Astrocyte (in vitro differentiated cells and primary cell): ENCODE data around the gene ZNF804B. TPM values are rescaled to one million over a fixed set of nuclear protein-coding genes. Genes with fewer than 3 reads are reported as not detected.

ENCODE experiments used
- DNase-seq: peaks from one replicate; pipeline ENCODE4 v3.0.0-alpha.2; 2010; ENCODE audit warnings: low read depth
- FAIRE-seq: peaks from 2 replicates; lab custom pipeline; 2011; peaks lifted over from hg19 to GRCh38; lab: Jason Lieb, UNC
- H2AFZ ChIP-seq: 2 replicates; pipeline ENCODE4 v1.6.0; 2012; ENCODE audit warnings: low read depth, low read length, inconsistent platforms
- H3K27ac ChIP-seq: 2 replicates; pipeline ENCODE4 v1.5.1; 2011; ENCODE audit warnings: low read depth, low read length, inconsistent platforms
- H3K27me3 ChIP-seq: 2 replicates; pipeline ENCODE4 v1.6.0; 2011; ENCODE audit warnings: low read length, inconsistent platforms; ENCODE audit not compliant: insufficient read depth
- H3K36me3 ChIP-seq: 2 replicates; pipeline ENCODE4 v1.5.1; 2011; ENCODE audit warnings: low read length, inconsistent platforms; ENCODE audit not compliant: insufficient read depth
- H3K4me1 ChIP-seq: 2 replicates; pipeline ENCODE4 v1.5.1; 2011; ENCODE audit warnings: low read length, inconsistent platforms; ENCODE audit not compliant: insufficient read depth
- H3K4me2 ChIP-seq: 2 replicates; pipeline ENCODE4 v1.6.0; 2012; ENCODE audit warnings: low read length, inconsistent platforms
- H3K4me3 ChIP-seq: 2 replicates; pipeline ENCODE4 v1.5.1; 2011; ENCODE audit warnings: low read depth, mild to moderate bottlenecking, low read length, inconsistent platforms; ENCODE audit not compliant: insufficient read depth
- H3K79me2 ChIP-seq: 2 replicates; pipeline ENCODE4 v1.6.0; 2012; ENCODE audit warnings: mild to moderate bottlenecking, low read length, inconsistent platforms; ENCODE audit not compliant: insufficient read depth
- H3K9ac ChIP-seq: 2 replicates; pipeline ENCODE4 v1.6.0; 2012; ENCODE audit warnings: mild to moderate bottlenecking, low read length, inconsistent platforms
- H3K9me3 ChIP-seq: 2 replicates; pipeline ENCODE4 v1.5.1; 2012; ENCODE audit warnings: low read depth, mild to moderate bottlenecking, low read length, inconsistent platforms; ENCODE audit not compliant: insufficient read depth
- H4K20me1 ChIP-seq: 2 replicates; pipeline ENCODE4 v1.6.0; 2012; ENCODE audit warnings: low read length, inconsistent platforms; ENCODE audit not compliant: insufficient read depth
- H3K27ac Mint-ChIP-seq: one replicate; pipeline ENCODE4 v1.8.0; 2021; ENCODE audit warnings: mild to moderate bottlenecking, mixed read lengths; ENCODE audit not compliant: unreplicated experiment
- H3K27me3 Mint-ChIP-seq: one replicate; pipeline ENCODE4 v1.8.0; 2021; ENCODE audit warnings: low read depth, mixed read lengths; ENCODE audit not compliant: unreplicated experiment
- H3K36me3 Mint-ChIP-seq: one replicate; pipeline ENCODE4 v1.8.0; 2021; ENCODE audit warnings: low read depth, mixed read lengths; ENCODE audit not compliant: unreplicated experiment
- H3K4me1 Mint-ChIP-seq: one replicate; pipeline ENCODE4 v1.8.0; 2021; ENCODE audit warnings: low read depth, mixed read lengths; ENCODE audit not compliant: unreplicated experiment
- H3K4me3 Mint-ChIP-seq: one replicate; pipeline ENCODE4 v1.8.0; 2021; ENCODE audit warnings: mild to moderate bottlenecking, moderate library complexity, mixed read lengths; ENCODE audit not compliant: unreplicated experiment
- H3K9me3 Mint-ChIP-seq: one replicate; pipeline ENCODE4 v1.8.0; 2021; ENCODE audit warnings: mild to moderate bottlenecking, mixed read lengths; ENCODE audit not compliant: unreplicated experiment
- EZH2 ChIP-seq: IDR thresholded peaks from 2 replicates; pipeline ENCODE4 v1.6.1; 2012; ENCODE audit warnings: mild to moderate bottlenecking, low read length, inconsistent platforms; ENCODE audit not compliant: insufficient read depth
- total RNA-seq: library from RNA; stranded (reverse); gene quantifications from 2 replicates; pipeline ENCODE4 v1.2.1, GENCODE V29; 2021
- TF ChIP-seq, protein P1 (sequence below): IDR thresholded peaks from 2 replicates; pipeline ENCODE4 v1.5.1; 2011; ENCODE audit warnings: low read depth, mild to moderate bottlenecking, inconsistent platforms, low read length, moderate library complexity; ENCODE audit not compliant: insufficient read depth

ZNF804B gene
- total RNA-seq, 1 donor from 2014 or later, result not detected

DNA sequence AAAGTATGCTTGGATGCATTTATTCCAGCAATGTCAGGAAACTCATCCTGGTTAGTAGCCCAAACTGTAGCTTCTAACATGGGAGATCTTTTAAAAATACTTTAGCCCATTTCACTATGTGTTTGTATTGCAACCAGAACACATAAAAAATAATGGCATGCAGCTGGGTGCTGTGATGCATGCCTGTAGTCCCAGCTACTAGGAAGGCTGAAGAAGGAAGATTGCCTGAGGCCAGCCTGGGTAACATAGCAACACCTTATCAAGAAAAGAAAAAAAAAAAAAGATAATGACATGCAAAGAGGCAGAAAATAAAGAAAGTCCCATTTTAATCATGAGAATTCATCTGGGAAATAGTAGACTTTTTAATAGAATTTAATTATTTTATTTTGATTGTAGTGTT lies 553.1 kb downstream of the ZNF804B start:
- H3K9ac ChIP-seq, result no peak overlapping the region
- no peak overlapping the region for H3K27ac ChIP-seq
- no peaks in the 10 kb centered on the region for H3K9me3 ChIP-seq
- Mint-ChIP-seq H3K27ac (no peak overlapping the region), H3K4me1 (peaks cover 5% of the 10 kb centered on the region), H3K4me3 (no peak overlapping the region), H3K36me3 (no peaks in the 10 kb centered on the region), H3K27me3 (no peaks in the 10 kb centered on the region), H3K9me3 (peaks cover 4% of the 10 kb centered on the region)
- no peak for DNase-seq
- no peaks in the 10 kb centered on the region for H3K27me3 ChIP-seq
- H4K20me1 ChIP-seq, result no peaks in the 10 kb centered on the region
- no peak for TF ChIP-seq EZH2
- TF ChIP-seq, protein P1, sequence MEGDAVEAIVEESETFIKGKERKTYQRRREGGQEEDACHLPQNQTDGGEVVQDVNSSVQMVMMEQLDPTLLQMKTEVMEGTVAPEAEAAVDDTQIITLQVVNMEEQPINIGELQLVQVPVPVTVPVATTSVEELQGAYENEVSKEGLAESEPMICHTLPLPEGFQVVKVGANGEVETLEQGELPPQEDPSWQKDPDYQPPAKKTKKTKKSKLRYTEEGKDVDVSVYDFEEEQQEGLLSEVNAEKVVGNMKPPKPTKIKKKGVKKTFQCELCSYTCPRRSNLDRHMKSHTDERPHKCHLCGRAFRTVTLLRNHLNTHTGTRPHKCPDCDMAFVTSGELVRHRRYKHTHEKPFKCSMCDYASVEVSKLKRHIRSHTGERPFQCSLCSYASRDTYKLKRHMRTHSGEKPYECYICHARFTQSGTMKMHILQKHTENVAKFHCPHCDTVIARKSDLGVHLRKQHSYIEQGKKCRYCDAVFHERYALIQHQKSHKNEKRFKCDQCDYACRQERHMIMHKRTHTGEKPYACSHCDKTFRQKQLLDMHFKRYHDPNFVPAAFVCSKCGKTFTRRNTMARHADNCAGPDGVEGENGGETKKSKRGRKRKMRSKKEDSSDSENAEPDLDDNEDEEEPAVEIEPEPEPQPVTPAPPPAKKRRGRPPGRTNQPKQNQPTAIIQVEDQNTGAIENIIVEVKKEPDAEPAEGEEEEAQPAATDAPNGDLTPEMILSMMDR, result no peak
- no peak overlapping the region for H3K4me2 ChIP-seq
- FAIRE-seq, result no peak
- H2AFZ ChIP-seq, result no peak overlapping the region
- H3K4me1 ChIP-seq, result no peaks in the 10 kb centered on the region
- H3K79me2 ChIP-seq, result no peaks in the 10 kb centered on the region
- H3K4me3 ChIP-seq, result no peak overlapping the region
- no peaks in the 10 kb centered on the region for H3K36me3 ChIP-seq

DNA sequence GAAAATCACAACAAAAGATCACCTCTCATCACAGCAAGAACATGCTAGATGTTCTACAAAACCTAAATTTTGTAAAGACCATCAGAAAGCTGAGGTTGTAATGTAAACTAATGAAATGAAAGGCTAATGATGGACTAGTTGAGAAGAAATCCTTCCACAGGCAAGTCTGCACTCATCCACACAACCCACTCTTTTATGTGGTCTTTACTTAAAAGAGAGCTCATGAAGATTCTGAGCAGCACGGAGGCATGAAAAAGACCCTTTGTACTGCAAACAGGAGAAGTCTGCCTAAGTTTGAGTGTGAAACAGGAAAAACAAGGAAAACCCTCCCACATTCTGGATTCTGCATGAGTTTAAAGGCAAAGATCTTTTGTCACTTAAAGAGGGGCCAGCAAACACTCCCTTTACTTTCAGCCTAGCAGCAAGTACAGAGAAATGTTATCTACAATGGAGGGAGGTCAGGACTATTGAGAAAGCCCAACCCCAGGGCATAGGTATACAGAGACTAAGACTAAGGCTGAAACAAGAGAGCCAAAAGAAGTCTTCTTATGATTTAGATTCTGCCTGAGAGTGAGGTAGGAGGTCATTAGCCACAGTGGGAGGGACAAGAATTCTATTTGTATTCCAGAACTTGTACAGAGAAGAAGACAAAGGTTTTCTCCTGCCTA lies 557.2 kb downstream of the ZNF804B start:
- no peak overlapping the region for H2AFZ ChIP-seq
- DNase-seq, result no peak
- no peak overlapping the region for H3K4me2 ChIP-seq
- no peak overlapping the region for H3K9ac ChIP-seq
- H3K4me1 ChIP-seq, result no peaks in the 10 kb centered on the region
- H3K79me2 ChIP-seq, result no peaks in the 10 kb centered on the region
- Mint-ChIP-seq H3K27me3 (no peaks in the 10 kb centered on the region), H3K36me3 (no peaks in the 10 kb centered on the region), H3K27ac (no peak overlapping the region), H3K4me3 (no peak overlapping the region), H3K9me3 (peaks cover 4% of the 10 kb centered on the region), H3K4me1 (no peaks in the 10 kb centered on the region)
- no peak overlapping the region for H3K27ac ChIP-seq
- no peaks in the 10 kb centered on the region for H3K36me3 ChIP-seq
- H3K27me3 ChIP-seq, result no peaks in the 10 kb centered on the region
- H4K20me1 ChIP-seq, result no peaks in the 10 kb centered on the region
- no peak for FAIRE-seq
- TF ChIP-seq, protein P1, result no peak
- no peak for TF ChIP-seq EZH2
- no peaks in the 10 kb centered on the region for H3K9me3 ChIP-seq
- H3K4me3 ChIP-seq, result no peak overlapping the region

DNA sequence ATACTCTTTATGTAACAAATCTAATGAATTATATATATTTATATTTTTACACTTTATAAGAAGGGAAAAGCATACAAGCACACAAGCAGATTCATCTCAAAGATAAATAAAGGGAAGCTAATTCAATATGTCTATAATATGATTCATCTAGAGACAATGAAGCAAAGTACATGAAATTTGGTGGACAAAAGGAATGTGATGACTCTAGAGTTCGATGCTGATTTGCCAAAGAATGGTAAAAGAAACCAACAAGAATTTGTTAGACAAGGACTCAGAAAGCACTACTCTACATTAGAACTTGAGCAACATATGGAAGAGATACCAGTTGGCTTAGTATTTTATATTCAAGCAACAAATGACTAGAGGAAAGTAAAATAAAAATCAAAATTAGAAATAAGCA lies 572.5 kb downstream of the ZNF804B start:
- TF ChIP-seq EZH2, result no peak
- TF ChIP-seq, protein P1, result no peak
- Histone ChIP-seq H3K4me3 (no peak overlapping the region), H3K36me3 (no peaks in the 10 kb centered on the region), H3K4me2 (no peak overlapping the region), H3K79me2 (no peaks in the 10 kb centered on the region), H3K27ac (no peak overlapping the region), H4K20me1 (no peaks in the 10 kb centered on the region), H3K4me1 (no peaks in the 10 kb centered on the region), H2AFZ (no peak overlapping the region), H3K9ac (no peak overlapping the region), H3K27me3 (no peaks in the 10 kb centered on the region), H3K9me3 (no peaks in the 10 kb centered on the region)
- no peak for FAIRE-seq
- Mint-ChIP-seq H3K4me3 (no peak overlapping the region), H3K27me3 (peaks cover 3% of the 10 kb centered on the region), H3K9me3 (no peaks in the 10 kb centered on the region), H3K27ac (no peak overlapping the region), H3K36me3 (no peaks in the 10 kb centered on the region), H3K4me1 (peaks cover 2% of the 10 kb centered on the region)
- DNase-seq, result no peak
